ENCODE data around the gene ARSA. TPM values are rescaled to one million over a fixed set of nuclear protein-coding genes. Genes with fewer than 3 reads are reported as not detected.
A peak's percentile ranks its signal among the peaks of the same experiment; 100 is the strongest.

The ARSA gene
- total RNA-seq, 1 donor from 2014 or later: 39.8 TPM

DNA sequence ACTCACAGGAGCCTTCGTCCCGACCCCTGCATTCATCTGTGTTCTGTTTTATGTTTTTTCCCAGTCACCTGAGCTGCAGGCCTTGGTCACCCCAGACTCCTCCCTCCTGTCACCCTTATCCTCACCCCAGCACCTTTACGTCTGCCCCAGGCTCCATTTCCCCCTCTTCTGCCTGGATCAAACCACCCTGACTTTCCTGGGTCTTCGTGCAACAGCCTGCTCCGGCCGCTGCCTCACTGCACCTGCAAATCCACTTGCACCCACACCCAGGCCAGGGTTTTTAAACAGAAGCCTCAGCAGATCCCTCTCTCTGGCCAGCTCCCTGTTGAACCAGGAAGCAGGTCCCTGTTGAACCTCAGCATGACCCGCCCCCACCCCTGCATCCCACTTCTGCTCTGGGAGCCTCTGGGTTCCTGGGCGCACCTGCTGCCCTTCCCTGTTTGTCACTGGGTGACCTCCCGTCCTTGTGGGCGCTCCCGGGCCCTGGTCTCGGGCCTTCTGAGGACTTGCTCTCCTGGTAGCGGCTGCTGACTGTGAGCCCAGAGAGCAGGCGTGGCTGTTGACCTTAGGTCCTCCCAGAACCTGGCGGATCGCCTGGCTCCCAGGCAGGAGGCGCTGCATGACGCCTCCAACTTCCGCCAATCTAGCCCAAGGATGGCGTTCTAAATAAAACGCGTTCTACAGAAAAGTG is 14.5 kb downstream of the ARSA start:
- peaks cover 13% of the 10 kb centered on the region for H3K27me3 Mint-ChIP-seq (ENCODE audit: low read depth)
- no peak for DNase-seq (ENCODE audit: low spot score)
- H3K4me1 Mint-ChIP-seq (ENCODE audit: low read depth): no peaks in the 10 kb centered on the region
- no peak overlapping the region for H3K27ac Mint-ChIP-seq (ENCODE audit: unreplicated experiment)
- TF ChIP-seq CTCF (IDR thresholded peaks at IDR 0.05): no peak
- H3K9me3 Mint-ChIP-seq (ENCODE audit: low read depth): no peaks in the 10 kb centered on the region
- no peaks in the 10 kb centered on the region for H3K36me3 Mint-ChIP-seq (ENCODE audit: low read depth)
- no peak overlapping the region for H3K4me3 Mint-ChIP-seq (ENCODE audit: unreplicated experiment)

GRCh38 chr22:50612528-50613221 is 15.3 kb downstream of the ARSA start:
- H3K27me3 Mint-ChIP-seq (ENCODE audit: low read depth): peaks cover 11% of the 10 kb centered on the region
- DNase-seq (ENCODE audit: low spot score): no peak
- no peaks in the 10 kb centered on the region for H3K4me1 Mint-ChIP-seq (ENCODE audit: low read depth)
- H3K4me3 Mint-ChIP-seq (ENCODE audit: unreplicated experiment): no peak overlapping the region
- H3K9me3 Mint-ChIP-seq (ENCODE audit: low read depth): no peaks in the 10 kb centered on the region
- no peak for TF ChIP-seq CTCF (IDR thresholded peaks at IDR 0.05)
- H3K36me3 Mint-ChIP-seq (ENCODE audit: low read depth): no peaks in the 10 kb centered on the region
- peak overlapping the region; percentile 36 for H3K27ac Mint-ChIP-seq (ENCODE audit: unreplicated experiment)

DNA sequence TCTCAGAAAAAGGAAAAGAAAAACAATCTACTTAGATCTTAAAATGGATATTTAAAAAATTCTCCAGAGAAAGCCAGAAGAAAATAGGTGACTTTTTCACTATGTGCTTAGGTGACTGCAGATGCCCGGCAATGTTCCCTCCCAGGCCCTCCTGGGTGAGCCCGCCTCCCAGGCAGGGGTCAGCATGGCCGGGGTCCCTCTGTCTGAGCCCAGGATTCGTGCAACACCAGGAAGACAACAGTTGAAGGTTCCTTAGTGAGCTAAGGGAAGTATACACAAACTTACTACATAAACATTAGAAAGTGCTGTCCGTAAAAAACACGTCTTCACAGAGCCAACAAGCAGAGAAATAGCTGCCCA is 15.8 kb downstream of the ARSA start:
- Mint-ChIP-seq H3K36me3 (ENCODE audit: low read depth) (no peaks in the 10 kb centered on the region), H3K4me1 (ENCODE audit: low read depth) (no peaks in the 10 kb centered on the region), H3K27me3 (ENCODE audit: low read depth) (peaks cover 9% of the 10 kb centered on the region), H3K4me3 (ENCODE audit: unreplicated experiment) (no peak overlapping the region), H3K27ac (ENCODE audit: unreplicated experiment) (no peak overlapping the region), H3K9me3 (ENCODE audit: low read depth) (no peaks in the 10 kb centered on the region)
- no peak for DNase-seq (ENCODE audit: low spot score)
- no peak for TF ChIP-seq CTCF (IDR thresholded peaks at IDR 0.05)

GRCh38 chr22:50611341-50612060 is 16.5 kb downstream of the ARSA start:
- peaks cover 9% of the 10 kb centered on the region for H3K27me3 Mint-ChIP-seq (ENCODE audit: low read depth)
- H3K36me3 Mint-ChIP-seq (ENCODE audit: low read depth): no peaks in the 10 kb centered on the region
- no peak overlapping the region for H3K27ac Mint-ChIP-seq (ENCODE audit: unreplicated experiment)

More at GRCh38 chr22:50611341-50612060, 16.5 kb downstream of the ARSA start:
- no peaks in the 10 kb centered on the region for H3K4me1 Mint-ChIP-seq (ENCODE audit: low read depth)
- no peak overlapping the region for H3K4me3 Mint-ChIP-seq (ENCODE audit: unreplicated experiment)
- TF ChIP-seq CTCF (IDR thresholded peaks at IDR 0.05): no peak
- H3K9me3 Mint-ChIP-seq (ENCODE audit: low read depth): no peaks in the 10 kb centered on the region
- DNase-seq (ENCODE audit: low spot score): no peak
